GM21723 (cell line): ENCODE data around the gene RAPGEF1.
A peak's percentile ranks its signal among the peaks of the same experiment; 100 is the strongest.

Experiments used
- ATAC-seq: cut with Tn5 transposase; IDR thresholded peaks from one replicate; pipeline ENCODE4 v1.9.1; 2021; ENCODE audit warnings: mild to moderate bottlenecking, moderate library complexity; ENCODE audit not compliant: unreplicated experiment

Gene RAPGEF1

GRCh38 chr9:131545003-131545785 is 194.7 kb downstream of the RAPGEF1 start, which contains the start of gene PRRT1B:
Gene PRRT1B, plus strand, starts transcription at chr9:131545523. Its CDS starts 93 bp downstream, at chr9:131545616.
- no peak for ATAC-seq

- no peak for ATAC-seq
These were observed 196.7 kb downstream of the RAPGEF1 start for GRCh38 chr9:131543141-131543540.

- ATAC-seq, result no peak
These were observed 200.5 kb downstream of the RAPGEF1 start for GRCh38 chr9:131539223-131539923.

- ATAC-seq, result no peak
These were observed 201.9 kb downstream of the RAPGEF1 start for GRCh38 chr9:131537946-131538345.

GRCh38 chr9:131534721-131535237 is 205.1 kb downstream of the RAPGEF1 start:
- ATAC-seq, result no peak

- peak; percentile 73 for ATAC-seq
These were observed 208.7 kb downstream of the RAPGEF1 start, which contains the start of gene UCK1 for GRCh38 chr9:131530920-131531832. Gene UCK1, minus strand, starts transcription at chr9:131531263. Its CDS starts 89 bp downstream, at chr9:131531174.

GRCh38 chr9:131530546-131530919 is 209.3 kb downstream of the RAPGEF1 start:
- peak; percentile 26 for ATAC-seq

- no peak for ATAC-seq
These were observed 210.0 kb downstream of the RAPGEF1 start for GRCh38 chr9:131529597-131530545.

- no peak for ATAC-seq
These were observed 210.9 kb downstream of the RAPGEF1 start for GRCh38 chr9:131528886-131529505.

GRCh38 chr9:131528186-131528585 is 211.7 kb downstream of the RAPGEF1 start:
- ATAC-seq, result no peak
